IMR-90 (cell line): Measurements from ENCODE around the gene EP300. TPM values are rescaled to one million over a fixed set of nuclear protein-coding genes. Genes with fewer than 3 reads are reported as not detected.

ENCODE experiments used
- ATAC-seq: fragments of 200-7000 bp; cut with Tn5 transposase; 2 replicates; pipeline ENCODE4 v1.9.1; 2020; ENCODE audit warnings: low read depth, mild to moderate bottlenecking, moderate library complexity
- BruUV-seq: library from RNA; stranded (reverse); fragments of 400-500 nt; replicated peaks from 2 replicates; lab custom pipeline; 2021; lab: Mats Ljungman, UMichigan
- CTCF ChIA-PET: fragments of 300-600 bp; formaldehyde crosslinking; extraction: SDS; loops from one replicate; lab custom pipeline; 2021; ENCODE audit warnings: antibody characterized with exemption; lab: Yijun Ruan, JAX
- POLR2A ChIA-PET: fragments of 300-600 bp; sonication (Branson Sonifier 250); formaldehyde crosslinking; loops from one replicate; lab custom pipeline; 2022; ENCODE audit warnings: antibody characterized with exemption; ENCODE audit not compliant: unreplicated experiment; lab: Charles Lee
- DNase-seq: peaks from one replicate; pipeline ENCODE4 v3.0.0; 2013
- H2AFZ ChIP-seq: replicated peaks from 2 replicates; pipeline ENCODE3; 2013; ENCODE audit warnings: low read length, mild to moderate bottlenecking; ENCODE audit not compliant: poor library complexity
- H2AK5ac ChIP-seq: 2 replicates; pipeline ENCODE4 v1.6.1; 2013; ENCODE audit warnings: low read depth, low read length, inconsistent platforms
- H2AK9ac ChIP-seq: replicated peaks from 2 replicates; pipeline ENCODE3; 2013; ENCODE audit warnings: mild to moderate bottlenecking, low read depth, low read length, moderate library complexity; ENCODE audit not compliant: poor library complexity
- H2BK120ac ChIP-seq: 2 replicates; pipeline ENCODE4 v1.6.1; 2013; ENCODE audit warnings: low read depth, low read length, inconsistent platforms
- H2BK15ac ChIP-seq: 3 replicates; pipeline ENCODE4 v1.6.1; 2013; ENCODE audit warnings: low read depth, low read length, inconsistent platforms
- H2BK20ac ChIP-seq: 2 replicates; pipeline ENCODE4 v1.6.1; 2013; ENCODE audit warnings: low read depth, mild to moderate bottlenecking, inconsistent platforms, low read length, moderate library complexity
- H2BK5ac ChIP-seq: 2 replicates; pipeline ENCODE4 v1.6.1; 2013; ENCODE audit warnings: mild to moderate bottlenecking, low read depth, low read length, inconsistent platforms; ENCODE audit not compliant: poor library complexity, severe bottlenecking
- H3K14ac ChIP-seq: replicated peaks from 2 replicates; pipeline ENCODE4 v1.6.1; 2013; ENCODE audit warnings: low read depth, low read length, inconsistent platforms
- H3K18ac ChIP-seq: 2 replicates; pipeline ENCODE4 v1.6.1; 2013; ENCODE audit warnings: low read depth, low read length, control low read depth
- H3K23ac ChIP-seq: 2 replicates; pipeline ENCODE4 v1.6.1; 2013; ENCODE audit warnings: low read depth, low read length, inconsistent platforms
- H3K27ac ChIP-seq: 2 replicates; pipeline ENCODE4 v1.5.1; 2013; ENCODE audit warnings: mild to moderate bottlenecking, control low read depth, low read length; ENCODE audit not compliant: insufficient read depth
- H3K27me3 ChIP-seq: 2 replicates; pipeline ENCODE4 v1.6.1; 2013; ENCODE audit warnings: low read length; ENCODE audit not compliant: control insufficient read depth, insufficient read depth
- H3K36me3 ChIP-seq: 2 replicates; pipeline ENCODE4 v1.6.1; 2013; ENCODE audit warnings: low read length, mixed read lengths; ENCODE audit not compliant: control insufficient read depth, insufficient read depth
- H3K4ac ChIP-seq: 2 replicates; pipeline ENCODE4 v1.6.1; 2013; ENCODE audit warnings: low read depth, low read length, inconsistent platforms
- H3K4me1 ChIP-seq: 2 replicates; pipeline ENCODE4 v1.6.1; 2013; ENCODE audit warnings: low read length, mixed read lengths; ENCODE audit not compliant: control insufficient read depth, insufficient read depth
- H3K4me2 ChIP-seq: 2 replicates; pipeline ENCODE4 v1.6.1; 2013; ENCODE audit warnings: low read depth, mild to moderate bottlenecking, control low read depth, low read length, moderate library complexity
- H3K4me3 ChIP-seq: 2 replicates; pipeline ENCODE4 v1.5.1; 2013; ENCODE audit warnings: low read depth, mild to moderate bottlenecking, control low read depth, low read length, moderate library complexity; ENCODE audit not compliant: insufficient read depth
- H3K56ac ChIP-seq: 2 replicates; pipeline ENCODE4 v1.6.1; 2013; ENCODE audit warnings: low read length, inconsistent platforms; ENCODE audit not compliant: insufficient read depth; ENCODE audit errors: extremely low read depth
- H3K79me1 ChIP-seq, 2 experiments: 2 replicates each; pipeline ENCODE4 v1.6.1; 2013; ENCODE audit warnings: low read length in 2 of 2, inconsistent platforms in 1 of 2, low read depth in 1 of 2
- H3K9ac ChIP-seq: 2 replicates; pipeline ENCODE4 v1.6.1; 2013; ENCODE audit warnings: low read depth, low read length, control low read depth
- H3K9me1 ChIP-seq: 2 replicates; pipeline ENCODE4 v1.6.1; 2013; ENCODE audit warnings: low read length, inconsistent platforms; ENCODE audit not compliant: insufficient read depth
- H3K9me3 ChIP-seq: 2 replicates; pipeline ENCODE4 v1.6.1; 2013; ENCODE audit warnings: low read length; ENCODE audit not compliant: control insufficient read depth, insufficient read depth
- H4K20me1 ChIP-seq: 2 replicates; pipeline ENCODE4 v1.6.1; 2013; ENCODE audit warnings: low read length, inconsistent platforms; ENCODE audit not compliant: insufficient read depth
- H4K5ac ChIP-seq: 2 replicates; pipeline ENCODE4 v1.6.1; 2013; ENCODE audit warnings: mild to moderate bottlenecking, low read depth, low read length, control low read depth
- H4K8ac ChIP-seq, 2 experiments: 2 replicates each; pipeline ENCODE4 v1.6.1; 2013; ENCODE audit warnings: low read depth in 2 of 2, low read length in 2 of 2, control low read depth in 1 of 2, inconsistent platforms in 1 of 2
- H4K91ac ChIP-seq: 2 replicates; pipeline ENCODE4 v1.6.1; 2013; ENCODE audit warnings: low read depth, low read length, inconsistent platforms; ENCODE audit not compliant: insufficient read depth
- BHLHE40 ChIP-seq: fragments of 150-350 bp; IDR thresholded peaks from 2 replicates; pipeline ENCODE4 v1.6.1; 2016; ENCODE audit warnings: mild to moderate bottlenecking, low read depth, low read length
- CEBPB ChIP-seq: IDR thresholded peaks from 2 replicates; pipeline ENCODE4 v1.6.1; 2012; ENCODE audit warnings: low read depth, low read length, improper control_type of control experiment
- CHD1 ChIP-seq: IDR thresholded peaks from 2 replicates; pipeline ENCODE4 v1.6.1; 2012; ENCODE audit warnings: low read depth, low read length, improper control_type of control experiment
- CTCF ChIP-seq: conservative IDR thresholded peaks from 2 replicates; pipeline ENCODE4 v1.5.1; 2012; ENCODE audit warnings: mild to moderate bottlenecking, low read depth, low read length, improper control_type of control experiment
- ELK1 ChIP-seq: fragments of 150-350 bp; IDR thresholded peaks from 2 replicates; pipeline ENCODE4 v1.6.1; 2016; ENCODE audit warnings: low read depth, mild to moderate bottlenecking, low read length, moderate library complexity, borderline replicate concordance
- FOS ChIP-seq: fragments of 150-350 bp; IDR thresholded peaks from 2 replicates; pipeline ENCODE4 v1.6.1; 2016; ENCODE audit warnings: low read depth, low read length
- MAFK ChIP-seq: IDR thresholded peaks from 2 replicates; pipeline ENCODE4 v1.6.1; 2012; ENCODE audit warnings: low read depth, low read length, improper control_type of control experiment
- MAZ ChIP-seq: IDR thresholded peaks from 2 replicates; pipeline ENCODE4 v1.6.1; 2012; ENCODE audit warnings: low read depth, mild to moderate bottlenecking, low read length, improper control_type of control experiment, moderate library complexity, borderline replicate concordance
- MXI1 ChIP-seq: IDR thresholded peaks from 2 replicates; pipeline ENCODE4 v1.6.1; 2012; ENCODE audit warnings: low read depth, mild to moderate bottlenecking, low read length, moderate library complexity, borderline replicate concordance
- NFE2L2 ChIP-seq: fragments of 150-350 bp; IDR thresholded peaks from 2 replicates; pipeline ENCODE4 v1.6.1; 2016; ENCODE audit warnings: low read depth, mild to moderate bottlenecking, low read length
- POLR2A ChIP-seq: IDR thresholded peaks from 2 replicates; pipeline ENCODE4 v1.6.1; 2012; ENCODE audit warnings: mild to moderate bottlenecking, low read depth, low read length
- RAD21 ChIP-seq: IDR thresholded peaks from 2 replicates; pipeline ENCODE4 v1.6.1; 2012; ENCODE audit warnings: low read length, improper control_type of control experiment
- RCOR1 ChIP-seq: IDR thresholded peaks from 2 replicates; pipeline ENCODE4 v1.6.1; 2012; ENCODE audit warnings: mild to moderate bottlenecking, low read length, improper control_type of control experiment; ENCODE audit not compliant: insufficient replicate concordance
- RFX5 ChIP-seq: IDR thresholded peaks from 2 replicates; pipeline ENCODE4 v1.8.0; 2012; ENCODE audit warnings: low read depth, mild to moderate bottlenecking, low read length, moderate library complexity
- SMC3 ChIP-seq: fragments of 150-350 bp; IDR thresholded peaks from 2 replicates; pipeline ENCODE4 v1.6.1; 2016; ENCODE audit warnings: low read depth, mild to moderate bottlenecking, antibody characterized with exemption, low read length, moderate library complexity
- USF2 ChIP-seq: fragments of 150-350 bp; IDR thresholded peaks from 2 replicates; pipeline ENCODE4 v1.6.1; 2017; ENCODE audit warnings: mild to moderate bottlenecking, antibody characterized with exemption, low read length, low read depth
- WGBS, 2 experiments: methylation state at CpG; one replicate each; pipeline versions ENCODE4 v1.1.5 to v1.1.7; 2013; ENCODE audit warnings: missing lambda C conversion rate in 2 of 2; ENCODE audit not compliant: insufficient read length in 1 of 2; ENCODE audit errors: extremely low coverage in 2 of 2; 5-methylcytosine and 5-hydroxymethylcytosine counted together
- dilution Hi-C: fragments of 300-500 bp; cut with HindIII; formaldehyde crosslinking; loops from one replicate; pipeline ENCODE4 v1.14.3; 2018; ENCODE audit warnings: low sequenced_read_pairs; ENCODE audit not compliant: unreplicated experiment
- in situ Hi-C: fragments of 300-500 bp; cut with MboI; formaldehyde crosslinking; loops from 3 replicates; pipeline ENCODE4 v1.14.3; 2019; ENCODE audit warnings: low sequenced_read_pairs, inconsistent platforms, mixed read lengths
- intact Hi-C: fragments of 100-400 bp; cut with micrococcal nuclease; formaldehyde crosslinking; loops from 2 replicates; pipeline ENCODE4 v1.10.0; 2022
- polyA plus RNA-seq, 3 experiments: library from polyadenylated mRNA; depleted of rRNA; stranded (reverse); fragments of >200 nt; gene quantifications; 2 replicates each; pipeline ENCODE4 v1.2.3, GENCODE V29; 2012; ENCODE audit warnings: low replicate concordance in 1 of 3
- total RNA-seq: library from RNA; depleted of rRNA; stranded (reverse); fragments of >200 nt; gene quantifications from 2 replicates; pipeline ENCODE4 v1.2.3, GENCODE V29; 2012

EP300 gene
- total and polyA plus RNA-seq, 2 of the 4 experiments (the other 2 are of a cell fraction): 23.3 to 27.4 TPM

- Histone ChIP-seq H2BK20ac (no peak overlapping the region), H3K18ac (no peak overlapping the region), H3K4me3 (no peak overlapping the region), H3K14ac (no peak overlapping the region), H3K4ac (no peak overlapping the region), H4K20me1 (no peaks in the 10 kb centered on the region), H2AFZ (no peak overlapping the region), H3K9me3 (no peaks in the 10 kb centered on the region), H3K56ac (no peak overlapping the region), H3K4me2 (no peak overlapping the region), H2BK5ac (no peak overlapping the region), H2BK15ac (no peak overlapping the region), H3K36me3 (no peaks in the 10 kb centered on the region), H3K9me1 (no peaks in the 10 kb centered on the region), H3K4me1 (no peaks in the 10 kb centered on the region), H3K9ac (no peak overlapping the region), H2BK120ac (no peak overlapping the region), H4K5ac (no peak overlapping the region), H2AK5ac (no peak overlapping the region), H3K27me3 (peaks cover 9% of the 10 kb centered on the region), H3K23ac (no peak overlapping the region), H3K27ac (no peak overlapping the region), H3K79me1 (no peaks in the 10 kb centered on the region), H4K8ac (no peak overlapping the region), H4K91ac (no peak overlapping the region), H2AK9ac (no peak overlapping the region)
- DNase-seq: no peak
- dilution Hi-C loops: no loop called here
- BruUV-seq: no TSS peak
- ChIA-PET POLR2A (no interaction called here), CTCF (interaction anchor here (1.0 kb wide), 1 partner anchor 9 kb away, joined by 4 read pairs; no protein-coding TSS in a partner anchor)
- in situ Hi-C loops: no loop called here
- no peak for ATAC-seq
- intact Hi-C loops: no loop called here
- WGBS, 2 experiments: 50% methylated on average over 1 of the region's 1 CpG; no CpG with 5 or more reads in 1 of the 2 experiments
- TF ChIP-seq CHD1 (no peak), RCOR1 (no peak), FOS (no peak), MXI1 (no peak), RAD21 (no peak), CEBPB (no peak), RFX5 (no peak), MAZ (no peak), SMC3 (no peak), BHLHE40 (no peak), CTCF (no peak), POLR2A (no peak), NFE2L2 (no peak), MAFK (no peak), USF2 (no peak), ELK1 (no peak)
These were observed 13.5 kb upstream of the EP300 start for GRCh38 chr22:41078931-41079330.
